Uterus (tissue), 4 donors: ENCODE data around the gene PLD1. TPM values are rescaled to one million over a fixed set of nuclear protein-coding genes. Genes with fewer than 3 reads are reported as not detected.

Experiments used
- DNase-seq, 2 donors: peaks; one replicate each; pipeline ENCODE4 v3.0.0-alpha.2; 2019 to 2020
- H3K27ac ChIP-seq, 2 donors: fragments of 200-600 bp; sonication (generic); 1 replicate in 1 of 2; 2 replicates in 1 of 2; pipeline ENCODE4 v1.5.1; 2016 to 2018
- H3K27me3 ChIP-seq, 2 donors: fragments of 200-600 bp; sonication (generic); one replicate each; pipeline ENCODE4 v1.5.1; 2018 to 2019; ENCODE audit warnings: control low read depth in 1 of 2
- H3K36me3 ChIP-seq, 2 donors: fragments of 200-600 bp; sonication (generic); one replicate each; pipeline ENCODE4 v1.5.1; 2019; ENCODE audit warnings: control low read depth in 1 of 2
- H3K4me1 ChIP-seq, 2 donors: fragments of 200-600 bp; sonication (generic); one replicate each; pipeline ENCODE4 v1.5.1; 2018 to 2019; ENCODE audit warnings: control low read depth in 1 of 2
- H3K4me3 ChIP-seq, 2 donors: fragments of 200-600 bp; sonication (generic); 1 replicate in 1 of 2; 2 replicates in 1 of 2; pipeline ENCODE4 v1.5.1; 2018 to 2019; ENCODE audit warnings: mild to moderate bottlenecking in 1 of 2
- H3K9me3 ChIP-seq, 2 donors: fragments of 200-600 bp; sonication (generic); one replicate each; pipeline ENCODE4 v1.5.1; 2019; ENCODE audit warnings: control low read depth in 1 of 2
- POLR2A ChIP-seq, 2 donors: fragments of 450-650 bp; IDR thresholded peaks; one replicate each; pipeline ENCODE4 v1.6.1; 2016; ENCODE audit warnings: antibody characterized with exemption in 2 of 2, mild to moderate bottlenecking in 1 of 2, moderate library complexity in 1 of 2
- intact Hi-C: fragments of 100-400 bp; cut with DNase I; formaldehyde crosslinking; loops from one replicate; pipeline ENCODE4 v1.15.1; 2023; ENCODE audit warnings: low total_unique reads
- total RNA-seq, 4 donors: library from RNA; depleted of rRNA in 3 of 4; stranded (reverse); fragments of >200 nt in 3 of 4; gene quantifications; one replicate each; pipeline versions ENCODE4 v1.1.0 to v1.2.4, GENCODE V29; 2014 to 2023
- TF ChIP-seq, protein P1 (sequence below), 4 experiments: fragments of 200-600 bp in 2 of 4; fragments of 450-650 bp in 2 of 4; sonication (generic) in 2 of 4; IDR thresholded peaks; one replicate each; pipeline ENCODE4 v1.5.1; 2016 to 2019; ENCODE audit warnings: antibody characterized with exemption in 4 of 4, mild to moderate bottlenecking in 2 of 4, moderate library complexity in 1 of 4
- donor health status: DM: yes; HTN: yes; CAD: no.

PLD1 gene
- total RNA-seq, 4 donors from 2014 or later = 15.6 to 94.8 (median 30.8) TPM

DNA sequence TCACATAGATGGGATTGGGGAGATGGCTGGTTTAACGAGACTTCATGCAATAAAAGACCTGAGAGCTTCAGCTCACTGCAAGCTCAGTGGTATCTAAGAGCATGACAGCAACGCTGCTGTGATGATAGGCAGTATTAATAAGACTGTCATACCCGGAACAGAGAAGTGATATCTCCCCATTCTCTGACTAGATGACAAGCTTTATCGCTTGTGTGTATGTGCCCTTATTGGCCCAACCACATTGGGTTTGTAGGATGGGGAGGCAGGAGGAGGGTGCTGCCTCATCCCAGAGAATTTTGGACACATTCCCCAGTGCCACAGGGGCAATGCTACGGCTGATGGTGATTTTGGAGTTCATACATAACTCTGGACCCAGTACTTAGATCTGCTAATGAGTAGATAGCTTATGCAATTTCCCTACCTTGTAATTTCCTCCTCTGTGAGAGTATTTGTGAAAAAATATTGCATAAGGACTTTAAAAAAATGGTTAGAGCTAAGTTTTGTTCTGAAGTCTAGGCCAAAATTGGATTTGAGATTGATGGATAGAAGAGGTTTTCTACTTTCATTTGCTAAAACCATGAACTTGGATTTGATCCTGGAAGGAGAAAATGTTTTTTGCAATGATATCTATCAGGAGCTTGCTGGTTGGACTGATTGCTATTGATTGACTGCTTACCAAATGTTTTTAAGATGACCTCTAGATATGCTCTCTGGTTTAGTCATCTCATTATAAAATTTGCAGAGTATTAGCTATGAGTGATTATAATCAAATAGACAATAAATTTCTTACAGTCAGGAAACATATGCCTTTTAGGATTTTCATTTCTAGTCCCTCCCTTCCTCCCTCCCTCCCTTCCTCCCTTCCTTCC lies 18.9 kb upstream of the PLD1 start:
- Histone ChIP-seq H3K27ac (peak overlapping the region; percentile 62 to 77), H3K4me1 (peaks cover 0 to 4% of the 10 kb centered on the region in 2 donors), H3K27me3 (no peaks in the 10 kb centered on the region), H3K9me3 (no peaks in the 10 kb centered on the region), H3K36me3 (no peaks in the 10 kb centered on the region), H3K4me3 (no peak overlapping the region)
- TF ChIP-seq, protein P1, sequence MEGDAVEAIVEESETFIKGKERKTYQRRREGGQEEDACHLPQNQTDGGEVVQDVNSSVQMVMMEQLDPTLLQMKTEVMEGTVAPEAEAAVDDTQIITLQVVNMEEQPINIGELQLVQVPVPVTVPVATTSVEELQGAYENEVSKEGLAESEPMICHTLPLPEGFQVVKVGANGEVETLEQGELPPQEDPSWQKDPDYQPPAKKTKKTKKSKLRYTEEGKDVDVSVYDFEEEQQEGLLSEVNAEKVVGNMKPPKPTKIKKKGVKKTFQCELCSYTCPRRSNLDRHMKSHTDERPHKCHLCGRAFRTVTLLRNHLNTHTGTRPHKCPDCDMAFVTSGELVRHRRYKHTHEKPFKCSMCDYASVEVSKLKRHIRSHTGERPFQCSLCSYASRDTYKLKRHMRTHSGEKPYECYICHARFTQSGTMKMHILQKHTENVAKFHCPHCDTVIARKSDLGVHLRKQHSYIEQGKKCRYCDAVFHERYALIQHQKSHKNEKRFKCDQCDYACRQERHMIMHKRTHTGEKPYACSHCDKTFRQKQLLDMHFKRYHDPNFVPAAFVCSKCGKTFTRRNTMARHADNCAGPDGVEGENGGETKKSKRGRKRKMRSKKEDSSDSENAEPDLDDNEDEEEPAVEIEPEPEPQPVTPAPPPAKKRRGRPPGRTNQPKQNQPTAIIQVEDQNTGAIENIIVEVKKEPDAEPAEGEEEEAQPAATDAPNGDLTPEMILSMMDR (IDR thresholded peaks at IDR 0.05) = no peak
- TF ChIP-seq POLR2A (IDR thresholded peaks at IDR 0.05) = no peak
- no peak for DNase-seq
- intact Hi-C loops = no loop called here

DNA sequence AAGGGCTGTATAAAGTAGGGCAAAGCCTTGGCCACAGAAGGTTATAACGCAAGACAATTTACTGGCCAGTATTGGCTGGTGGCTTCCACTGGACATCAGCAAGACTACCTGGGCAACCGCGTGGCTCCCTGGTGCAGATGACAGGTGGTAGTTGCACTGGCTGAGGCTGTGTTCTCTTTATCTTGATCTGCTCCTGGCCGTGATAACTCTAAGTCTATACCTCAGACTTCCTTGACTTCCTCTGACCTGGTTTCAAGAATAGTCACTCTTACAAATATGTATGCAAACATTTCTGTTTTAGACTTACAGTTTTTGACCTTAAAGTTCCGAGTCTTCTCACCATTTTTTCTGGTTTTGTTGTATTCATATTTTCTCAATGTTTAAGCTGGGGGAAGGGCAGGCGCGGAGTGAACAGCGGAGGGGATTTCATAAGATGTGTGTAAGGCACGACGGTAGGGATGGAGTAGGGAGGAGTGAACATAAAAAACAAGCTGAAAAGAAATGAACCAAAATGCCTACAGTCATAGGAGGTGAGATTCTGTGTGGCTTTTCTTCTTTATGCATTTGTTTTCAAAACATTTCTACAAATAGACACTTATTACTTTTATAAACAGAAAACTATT lies 17.7 kb upstream of the PLD1 start:
- no peaks in the 10 kb centered on the region for H3K9me3 ChIP-seq
- no peak overlapping the region for H3K4me3 ChIP-seq
- DNase-seq = no peak
- peaks cover 0 to 4% of the 10 kb centered on the region in 2 donors for H3K4me1 ChIP-seq
- no peak for TF ChIP-seq POLR2A (IDR thresholded peaks at IDR 0.05)
- TF ChIP-seq, protein P1 (IDR thresholded peaks at IDR 0.05) = no peak
- intact Hi-C loops = no loop called here
- H3K27me3 ChIP-seq = no peaks in the 10 kb centered on the region
- H3K27ac ChIP-seq = no peak overlapping the region
- H3K36me3 ChIP-seq = no peaks in the 10 kb centered on the region

DNA sequence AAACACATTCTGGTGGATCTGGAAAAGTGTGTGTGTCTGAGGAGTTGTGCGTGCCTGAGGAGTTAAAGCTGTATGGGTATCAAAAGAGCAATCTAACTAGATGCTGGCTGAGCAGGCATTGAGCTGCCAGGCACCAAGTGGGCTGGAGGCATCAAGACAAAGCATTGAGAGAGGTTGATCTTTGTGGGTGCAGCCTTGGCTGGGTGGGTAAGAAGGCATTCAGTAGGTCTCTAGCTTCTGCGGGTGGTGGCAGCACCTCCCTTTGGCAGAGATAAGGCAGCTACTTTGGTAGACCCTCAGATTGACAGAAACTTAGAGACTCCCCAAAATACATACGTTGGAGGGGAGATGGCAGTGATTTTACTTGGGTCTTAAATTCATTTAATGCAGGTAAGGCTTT lies 17.1 kb upstream of the PLD1 start:
- no peaks in the 10 kb centered on the region for H3K9me3 ChIP-seq
- H3K4me1 ChIP-seq = peaks cover 0 to 4% of the 10 kb centered on the region in 2 donors
- no peak overlapping the region for H3K4me3 ChIP-seq
- no peaks in the 10 kb centered on the region for H3K36me3 ChIP-seq
- intact Hi-C loops = no loop called here
- DNase-seq = no peak
- no peak overlapping the region for H3K27ac ChIP-seq
- no peaks in the 10 kb centered on the region for H3K27me3 ChIP-seq
- TF ChIP-seq, protein P1 (IDR thresholded peaks at IDR 0.05) = no peak
- TF ChIP-seq POLR2A (IDR thresholded peaks at IDR 0.05) = no peak

DNA sequence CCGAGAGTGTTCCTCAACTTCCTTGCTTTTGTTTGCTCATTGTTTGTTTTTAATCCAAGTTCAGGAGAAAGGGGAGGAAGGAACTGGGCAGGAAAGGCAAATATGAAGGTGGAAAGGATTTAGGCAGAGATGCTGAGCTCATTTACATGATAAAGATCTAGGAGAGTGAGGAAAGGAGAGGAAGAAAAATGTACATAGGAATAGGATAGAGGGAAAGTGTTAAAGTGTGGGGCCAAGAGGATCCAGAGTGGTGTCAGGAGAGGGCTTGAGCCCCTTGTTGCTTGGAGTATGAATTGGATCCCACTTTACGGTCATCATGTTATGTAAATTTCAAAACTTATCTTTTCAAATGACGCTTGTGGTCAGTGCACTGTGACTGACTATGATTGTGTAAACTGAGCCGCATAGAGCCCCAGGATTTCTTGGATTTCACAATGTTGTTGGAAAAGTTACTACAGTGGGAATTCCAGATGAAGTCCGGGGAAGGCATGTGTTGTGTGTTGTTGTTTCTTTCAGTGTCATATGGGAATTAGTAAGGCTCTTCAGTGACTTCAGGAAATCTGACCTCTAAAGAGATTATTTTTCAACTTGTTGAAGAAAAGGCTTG lies 15.0 kb upstream of the PLD1 start:
- Histone ChIP-seq H3K27ac (peak overlapping the region; percentile 55 to 69), H3K27me3 (no peaks in the 10 kb centered on the region), H3K36me3 (no peaks in the 10 kb centered on the region), H3K4me1 (peaks cover 0 to 4% of the 10 kb centered on the region in 2 donors), H3K4me3 (no peak overlapping the region), H3K9me3 (no peaks in the 10 kb centered on the region)
- DNase-seq = peak in 1 of 2 donors; percentile 40
- TF ChIP-seq POLR2A (IDR thresholded peaks at IDR 0.05) = no peak
- TF ChIP-seq, protein P1 (IDR thresholded peaks at IDR 0.05) = no peak
- intact Hi-C loops = no loop called here

DNA sequence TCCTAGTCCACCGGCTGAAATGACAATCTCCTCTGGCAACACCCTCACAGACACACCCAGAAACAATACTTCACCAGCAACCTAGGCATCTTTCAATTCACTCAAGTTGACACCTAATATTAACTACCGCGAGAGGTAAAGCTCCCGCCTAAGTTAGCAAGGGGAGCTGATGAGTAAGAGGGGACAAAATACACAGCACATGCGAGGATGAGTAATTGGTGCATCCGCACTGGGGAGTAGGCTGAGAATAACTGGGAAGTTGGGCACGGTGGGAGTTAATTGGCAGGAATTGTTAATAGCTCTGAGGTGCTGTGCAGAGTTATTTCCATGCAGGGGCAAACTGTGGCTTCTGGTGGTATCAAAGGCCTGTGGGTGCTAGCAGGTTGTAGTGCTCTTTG lies 14.5 kb upstream of the PLD1 start:
- TF ChIP-seq, protein P1 (IDR thresholded peaks at IDR 0.05) = no peak
- no peak for TF ChIP-seq POLR2A (IDR thresholded peaks at IDR 0.05)
- no peaks in the 10 kb centered on the region for H3K27me3 ChIP-seq
- DNase-seq = no peak
- H3K4me1 ChIP-seq = peaks cover 0 to 4% of the 10 kb centered on the region in 2 donors
- H3K27ac ChIP-seq = peak overlapping the region; percentile 55 to 69
- intact Hi-C loops = no loop called here
- H3K36me3 ChIP-seq = no peaks in the 10 kb centered on the region
- H3K4me3 ChIP-seq = no peak overlapping the region
- no peaks in the 10 kb centered on the region for H3K9me3 ChIP-seq
